Calu3 (cell line): Measurements from ENCODE around the gene HOXA7. TPM values are rescaled to one million over a fixed set of nuclear protein-coding genes. Genes with fewer than 3 reads are reported as not detected.

Experiments
- BruUV-seq: library from RNA; stranded (reverse); fragments of 400-500 nt; replicated peaks from 2 replicates; lab custom pipeline; 2021; lab: Mats Ljungman, UMichigan
- CTCF ChIA-PET: fragments of 300-600 bp; sonication (Branson Sonifier 250); formaldehyde crosslinking; loops from one replicate; lab custom pipeline; 2022; ENCODE audit warnings: antibody characterized with exemption; lab: Charles Lee
- DNase-seq: peaks from one replicate; pipeline ENCODE4 v3.0.0; 2022
- H3K27ac Mint-ChIP-seq: one replicate; pipeline ENCODE4 v1.8.0; 2022; ENCODE audit warnings: mixed read lengths; ENCODE audit not compliant: unreplicated experiment
- H3K27me3 Mint-ChIP-seq: one replicate; pipeline ENCODE4 v1.8.0; 2022; ENCODE audit warnings: mixed read lengths; ENCODE audit not compliant: unreplicated experiment
- H3K36me3 Mint-ChIP-seq: one replicate; pipeline ENCODE4 v1.8.0; 2022; ENCODE audit warnings: mild to moderate bottlenecking, moderate library complexity, mixed read lengths; ENCODE audit not compliant: insufficient read depth, unreplicated experiment
- H3K4me1 Mint-ChIP-seq: one replicate; pipeline ENCODE4 v1.8.0; 2022; ENCODE audit warnings: mild to moderate bottlenecking, low read depth, mixed read lengths; ENCODE audit not compliant: unreplicated experiment
- H3K4me3 Mint-ChIP-seq: one replicate; pipeline ENCODE4 v1.8.0; 2022; ENCODE audit warnings: mild to moderate bottlenecking, low read depth, moderate library complexity, mixed read lengths; ENCODE audit not compliant: unreplicated experiment
- H3K9me3 Mint-ChIP-seq: one replicate; pipeline ENCODE4 v1.8.0; 2022; ENCODE audit warnings: low read depth, mixed read lengths; ENCODE audit not compliant: unreplicated experiment
- intact Hi-C: fragments of 100-400 bp; cut with micrococcal nuclease; formaldehyde crosslinking; loops from one replicate; pipeline ENCODE4 v1.10.0; 2022; ENCODE audit not compliant: unreplicated experiment
- total RNA-seq: library from RNA; stranded (reverse); gene quantifications from 2 replicates; pipeline ENCODE4 v1.2.3, GENCODE V29; 2022
- TF ChIP-seq, protein P1 (sequence below): fragments of 200-600 bp; IDR thresholded peaks from one replicate; pipeline ENCODE4 v1.8.0; 2022; ENCODE audit warnings: antibody characterized with exemption; ENCODE audit not compliant: unreplicated experiment

HOXA7 gene
- total RNA-seq, 1 experiment from 2014 or later, result not detected

DNA sequence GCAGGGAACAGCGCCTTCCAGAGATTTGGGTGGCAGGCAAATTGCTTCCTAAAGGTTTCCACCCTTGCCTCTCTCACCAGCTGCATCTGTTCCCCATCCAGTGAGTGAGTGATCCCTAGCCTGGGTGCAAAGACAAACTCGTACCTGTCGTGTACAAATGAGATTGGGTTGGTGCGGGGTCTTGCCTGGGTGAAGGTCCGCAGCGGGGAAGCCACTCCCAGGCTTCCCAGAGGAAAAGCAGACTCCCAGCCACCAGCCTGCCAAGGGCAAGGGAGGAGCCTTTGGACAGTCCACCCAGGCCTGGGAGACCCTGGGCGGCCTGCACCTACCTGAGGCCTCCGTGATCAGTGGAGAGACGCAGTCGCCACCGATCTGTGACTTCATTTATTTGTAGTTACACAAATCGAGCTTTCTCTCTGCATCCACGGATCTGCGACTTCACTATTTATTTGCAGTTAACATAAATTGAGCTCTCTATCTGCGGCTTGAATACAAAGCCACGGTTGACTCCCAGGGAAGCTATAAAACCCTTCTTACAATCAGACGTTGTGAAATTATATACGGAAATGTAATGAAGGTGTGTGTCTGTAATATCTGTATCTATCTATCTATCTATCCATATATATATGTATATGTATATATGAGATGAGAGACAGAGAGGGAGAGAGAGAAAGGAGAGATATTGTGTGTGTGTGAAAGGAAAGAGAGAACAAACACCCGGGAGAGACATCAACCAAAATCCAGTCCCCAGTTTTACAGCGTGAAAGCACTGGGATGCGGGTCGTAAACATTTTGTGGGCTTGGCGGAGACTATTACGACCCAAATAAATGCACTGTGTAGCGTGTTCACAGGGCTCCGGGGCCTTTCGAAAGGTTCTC is 3.0 kb upstream of the HOXA7 start:
- no TSS peak for BruUV-seq
- Mint-ChIP-seq H3K4me3 (peak overlapping the region; percentile 76), H3K36me3 (peaks cover 7% of the 10 kb centered on the region), H3K9me3 (no peaks in the 10 kb centered on the region), H3K27me3 (no peaks in the 10 kb centered on the region), H3K27ac (no peak overlapping the region), H3K4me1 (no peaks in the 10 kb centered on the region)
- intact Hi-C loops, result loop anchor here (2.0 to 5.0 kb wide), 2 partner anchors 791 to 977 kb away; no protein-coding TSS in a partner anchor
- TF ChIP-seq, protein P1, sequence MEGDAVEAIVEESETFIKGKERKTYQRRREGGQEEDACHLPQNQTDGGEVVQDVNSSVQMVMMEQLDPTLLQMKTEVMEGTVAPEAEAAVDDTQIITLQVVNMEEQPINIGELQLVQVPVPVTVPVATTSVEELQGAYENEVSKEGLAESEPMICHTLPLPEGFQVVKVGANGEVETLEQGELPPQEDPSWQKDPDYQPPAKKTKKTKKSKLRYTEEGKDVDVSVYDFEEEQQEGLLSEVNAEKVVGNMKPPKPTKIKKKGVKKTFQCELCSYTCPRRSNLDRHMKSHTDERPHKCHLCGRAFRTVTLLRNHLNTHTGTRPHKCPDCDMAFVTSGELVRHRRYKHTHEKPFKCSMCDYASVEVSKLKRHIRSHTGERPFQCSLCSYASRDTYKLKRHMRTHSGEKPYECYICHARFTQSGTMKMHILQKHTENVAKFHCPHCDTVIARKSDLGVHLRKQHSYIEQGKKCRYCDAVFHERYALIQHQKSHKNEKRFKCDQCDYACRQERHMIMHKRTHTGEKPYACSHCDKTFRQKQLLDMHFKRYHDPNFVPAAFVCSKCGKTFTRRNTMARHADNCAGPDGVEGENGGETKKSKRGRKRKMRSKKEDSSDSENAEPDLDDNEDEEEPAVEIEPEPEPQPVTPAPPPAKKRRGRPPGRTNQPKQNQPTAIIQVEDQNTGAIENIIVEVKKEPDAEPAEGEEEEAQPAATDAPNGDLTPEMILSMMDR, result no peak
- no peak for DNase-seq
- CTCF ChIA-PET, result interaction anchor here (1.3 kb wide), 1 partner anchor 9 kb away, joined by 5 read pairs; no protein-coding TSS in a partner anchor

DNA sequence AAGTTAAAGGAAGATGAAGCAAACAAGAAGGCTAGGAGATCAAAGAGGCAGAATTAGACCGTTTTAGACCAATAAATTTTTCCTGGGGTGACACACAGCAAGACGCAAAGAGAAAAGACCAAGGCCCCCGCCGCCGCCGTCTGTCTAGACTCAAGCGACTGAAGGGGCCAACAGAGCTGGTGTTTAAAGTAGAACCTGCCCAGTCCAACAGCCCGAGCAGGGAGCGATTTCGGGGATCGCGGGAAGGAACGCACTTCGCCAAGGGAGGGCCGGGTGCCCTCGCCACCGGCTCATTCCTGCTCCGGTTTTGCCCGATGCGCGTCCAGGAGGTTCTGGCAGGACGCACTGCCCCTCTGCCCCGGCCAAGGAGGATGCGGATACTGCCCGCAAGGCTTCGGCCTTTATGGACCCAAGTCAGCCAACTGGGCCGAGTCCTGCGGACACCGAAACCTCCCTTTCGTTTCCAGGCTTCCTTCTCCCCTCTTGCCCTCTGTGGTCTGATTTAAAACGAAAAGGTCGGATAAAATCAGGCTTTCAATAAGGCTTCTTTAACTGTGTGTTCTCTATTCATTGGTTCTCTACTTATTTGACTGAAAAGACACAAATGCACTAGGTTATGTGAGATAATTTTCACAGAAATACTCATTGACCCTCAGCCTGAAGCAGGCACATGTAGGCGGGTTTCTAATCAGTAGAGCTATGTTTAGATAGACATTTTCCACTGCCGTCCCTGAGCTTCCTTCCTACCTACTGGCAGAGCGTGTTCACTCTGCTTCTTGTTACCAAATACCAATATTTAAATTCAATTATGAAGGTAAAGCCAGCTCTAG is 2.2 kb upstream of the HOXA7 start:
- Mint-ChIP-seq H3K9me3 (no peaks in the 10 kb centered on the region), H3K4me1 (no peaks in the 10 kb centered on the region), H3K27me3 (peaks cover 8% of the 10 kb centered on the region), H3K4me3 (no peak overlapping the region), H3K36me3 (peaks cover 7% of the 10 kb centered on the region), H3K27ac (no peak overlapping the region)
- CTCF ChIA-PET, result interaction anchor here (1.3 to 1.9 kb wide), 2 partner anchors 8 to 476 kb away, joined by 5 read pairs; no protein-coding TSS in a partner anchor
- TF ChIP-seq, protein P1, result no peak
- no peak for DNase-seq
- intact Hi-C loops, result no loop called here
- no TSS peak for BruUV-seq

DNA sequence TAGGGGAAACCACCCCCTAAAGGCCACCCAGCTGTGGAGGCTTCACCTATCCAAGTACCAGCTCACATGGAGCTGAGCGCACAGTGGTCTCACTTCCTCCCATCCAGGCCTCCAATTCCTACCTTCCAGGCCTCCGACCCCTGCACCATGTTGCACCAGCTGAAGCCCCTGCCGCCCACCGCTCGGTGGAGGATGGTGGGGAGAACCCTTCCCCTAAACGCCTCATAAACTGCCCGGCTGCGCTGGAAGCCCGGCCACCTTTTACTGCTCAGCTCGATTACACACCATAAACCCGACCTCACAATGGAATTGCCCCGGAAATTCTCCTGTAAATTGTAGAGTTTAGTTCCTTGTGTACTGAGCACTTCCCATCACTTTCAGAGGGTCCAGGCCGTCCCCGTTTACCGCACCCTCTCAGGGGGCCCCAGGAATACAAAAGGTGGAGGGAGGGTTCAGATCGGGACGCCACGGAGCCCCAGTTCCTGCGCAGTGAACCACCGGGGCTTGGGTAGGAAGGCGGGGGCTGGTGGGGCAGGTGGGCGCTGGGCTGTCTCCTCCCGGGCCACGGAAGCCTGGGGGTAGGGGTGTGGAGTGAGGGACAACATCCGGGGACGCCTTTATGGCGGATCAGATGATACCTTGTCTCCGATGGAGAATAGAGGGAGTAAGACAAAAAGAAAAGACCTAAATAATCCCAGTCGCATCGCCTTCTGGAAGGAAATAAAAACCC is 1.4 kb upstream of the HOXA7 start:
- CTCF ChIA-PET, result interaction anchor here (1.9 kb wide), 1 partner anchor 476 kb away, joined by 5 read pairs; no protein-coding TSS in a partner anchor
- Mint-ChIP-seq H3K27me3 (peaks cover 16% of the 10 kb centered on the region), H3K4me3 (no peak overlapping the region), H3K9me3 (no peaks in the 10 kb centered on the region), H3K27ac (no peak overlapping the region), H3K36me3 (peaks cover 7% of the 10 kb centered on the region), H3K4me1 (no peaks in the 10 kb centered on the region)
- TF ChIP-seq, protein P1, result no peak
- BruUV-seq, result no TSS peak
- intact Hi-C loops, result no loop called here
- no peak for DNase-seq
